Mesendoderm (in vitro differentiated cells): Measurements from ENCODE around the gene ALKBH4.
"Not testable (repeated sequence)": the region's sequence is repeated elsewhere in the genome, so short reads cannot be mapped to it uniquely, and the experiment has no call there.

ENCODE experiments used
- DNase-seq: peaks from one replicate; pipeline ENCODE4 v3.0.0; 2013
- H2AK5ac ChIP-seq: 2 replicates; pipeline ENCODE4 v1.6.1; 2013; ENCODE audit warnings: low read length, inconsistent platforms
- H2BK120ac ChIP-seq: 2 replicates; pipeline ENCODE4 v1.6.1; 2013; ENCODE audit warnings: low read depth, mild to moderate bottlenecking, low read length, moderate library complexity, mixed read lengths
- H2BK15ac ChIP-seq: replicated peaks from 2 replicates; pipeline ENCODE4 v1.6.1; 2013; ENCODE audit warnings: low read depth, mild to moderate bottlenecking, moderate library complexity
- H2BK5ac ChIP-seq: 2 replicates; pipeline ENCODE4 v1.6.1; 2013; ENCODE audit warnings: low read length, inconsistent platforms
- H3K18ac ChIP-seq: 2 replicates; pipeline ENCODE4 v1.6.1; 2013; ENCODE audit warnings: mild to moderate bottlenecking, low read length, mixed read lengths
- H3K23ac ChIP-seq: one replicate; pipeline ENCODE4 v1.6.1; 2013; ENCODE audit warnings: low read length
- H3K27ac ChIP-seq: 2 replicates; pipeline ENCODE4 v1.5.1; 2013; ENCODE audit warnings: low read depth, mild to moderate bottlenecking, inconsistent platforms, low read length, moderate library complexity
- H3K27me3 ChIP-seq: 2 replicates; pipeline ENCODE4 v1.6.1; 2013; ENCODE audit warnings: low read length, control low read depth, mild to moderate bottlenecking, inconsistent platforms; ENCODE audit not compliant: insufficient read depth, poor library complexity
- H3K36me3 ChIP-seq: 2 replicates; pipeline ENCODE4 v1.6.1; 2013; ENCODE audit warnings: low read length, inconsistent platforms; ENCODE audit not compliant: control insufficient read depth, insufficient read depth
- H3K4ac ChIP-seq: one replicate; pipeline ENCODE4 v1.6.1; 2013; ENCODE audit warnings: low read depth, mild to moderate bottlenecking, low read length, moderate library complexity
- H3K4me1 ChIP-seq: 2 replicates; pipeline ENCODE4 v1.6.1; 2013; ENCODE audit warnings: low read depth, low read length, inconsistent platforms; ENCODE audit not compliant: control insufficient read depth
- H3K4me2 ChIP-seq: 2 replicates; pipeline ENCODE4 v1.6.1; 2013; ENCODE audit warnings: low read length
- H3K4me3 ChIP-seq: 2 replicates; pipeline ENCODE4 v1.5.1; 2013; ENCODE audit warnings: mild to moderate bottlenecking, low read length
- H3K56ac ChIP-seq: one replicate; pipeline ENCODE4 v1.6.1; 2013; ENCODE audit warnings: low read length
- H3K79me1 ChIP-seq: 2 replicates; pipeline ENCODE4 v1.6.1; 2013; ENCODE audit warnings: low read length, inconsistent platforms
- H3K79me2 ChIP-seq: 2 replicates; pipeline ENCODE4 v1.6.1; 2013; ENCODE audit warnings: mild to moderate bottlenecking, low read length; ENCODE audit not compliant: control insufficient read depth, insufficient read depth
- H3K9ac ChIP-seq: 2 replicates; pipeline ENCODE4 v1.6.1; 2013; ENCODE audit warnings: low read length, inconsistent platforms
- H4K5ac ChIP-seq: one replicate; pipeline ENCODE4 v1.6.1; 2013; ENCODE audit warnings: low read length
- H4K8ac ChIP-seq: one replicate; pipeline ENCODE4 v1.6.1; 2013; ENCODE audit warnings: low read depth, mild to moderate bottlenecking, control low read depth, low read length, moderate library complexity
- WGBS: extraction: QIAGEN DNeasy Blood & Tissue Kit; methylation state at CpG from one replicate; pipeline ENCODE4 v1.1.7; 2013; ENCODE audit warnings: low lambda C conversion rate, missing lambda C conversion rate; ENCODE audit not compliant: insufficient coverage; ENCODE audit errors: extremely low coverage; 5-methylcytosine and 5-hydroxymethylcytosine counted together

ALKBH4 gene

DNA sequence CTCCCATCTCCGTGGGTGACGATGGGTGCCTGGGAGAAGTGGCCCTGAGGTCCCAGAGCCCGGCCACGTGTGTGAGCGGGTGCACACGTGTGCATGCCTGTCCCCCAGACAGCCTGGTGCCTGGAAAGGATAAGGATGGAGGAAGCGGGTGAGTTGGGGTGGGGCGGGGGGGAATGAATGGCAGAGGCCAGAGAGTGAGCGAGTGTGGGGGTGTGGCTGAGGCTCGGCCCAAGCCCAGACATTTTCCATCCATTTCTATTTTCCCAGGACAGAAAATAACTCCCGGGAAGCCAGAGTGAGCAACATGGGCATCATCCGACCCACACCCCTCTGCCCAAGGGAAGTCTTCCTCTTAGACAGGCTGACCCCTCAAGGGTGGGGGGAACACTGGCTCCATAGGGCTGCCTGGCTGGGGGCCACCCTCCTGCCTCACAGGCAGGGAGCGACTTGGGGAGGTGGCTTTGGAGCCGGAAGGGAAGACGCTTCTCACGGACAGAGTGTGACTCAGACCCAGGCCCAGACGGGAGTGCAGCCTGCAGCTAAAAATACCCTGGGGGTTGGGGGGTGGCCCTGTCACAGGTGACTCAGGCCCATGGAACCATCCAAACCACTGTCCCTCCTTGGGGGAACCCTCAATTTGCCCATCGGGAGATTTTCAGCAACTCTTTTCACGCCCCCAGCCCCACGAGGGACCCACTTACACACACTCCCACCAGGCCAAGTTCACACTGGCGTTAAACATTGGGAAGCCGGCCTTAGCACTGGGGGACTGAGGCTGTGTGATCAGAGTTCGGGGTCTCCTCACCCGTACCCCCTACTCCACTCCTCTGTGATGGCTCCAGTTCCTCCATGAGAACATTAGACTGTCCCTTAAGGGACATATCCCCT is 40.9 kb upstream of the ALKBH4 start:
- H3K27ac ChIP-seq, H3K79me2 ChIP-seq, H3K9ac ChIP-seq, H3K18ac ChIP-seq, H2BK120ac ChIP-seq, H2BK15ac ChIP-seq, H3K4me1 ChIP-seq, H3K79me1 ChIP-seq, H4K5ac ChIP-seq, H3K4ac ChIP-seq, H4K8ac ChIP-seq, H3K4me3 ChIP-seq, H3K36me3 ChIP-seq, H2BK5ac ChIP-seq, H3K27me3 ChIP-seq, H3K4me2 ChIP-seq, H2AK5ac ChIP-seq, DNase-seq, H3K56ac ChIP-seq, H3K23ac ChIP-seq: not testable (repeated sequence)
- no CpG with 5 or more reads among the region's 24 CpGs for WGBS

DNA sequence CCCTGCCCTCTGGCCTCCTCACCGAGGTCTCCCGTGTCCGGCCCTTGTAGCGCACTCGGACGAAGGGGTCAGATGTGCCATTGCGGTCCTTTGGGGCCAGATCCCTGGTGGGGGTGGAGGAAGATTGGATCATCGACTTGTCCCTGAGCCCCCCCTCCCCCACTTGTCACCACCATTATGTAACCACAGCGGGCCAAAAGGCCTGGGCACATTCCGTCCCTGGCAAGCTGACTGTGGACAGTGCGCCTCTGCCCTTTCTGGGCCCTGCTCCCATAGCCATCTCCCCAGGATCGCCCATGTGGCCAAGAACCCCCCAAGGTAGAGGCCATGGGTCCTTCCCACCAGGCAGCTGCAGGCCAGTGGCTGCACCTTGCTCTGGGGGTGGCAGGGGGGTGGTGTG is 38.5 kb upstream of the ALKBH4 start:
- not testable (repeated sequence) for H3K4me3 ChIP-seq, DNase-seq, H3K4ac ChIP-seq, H2AK5ac ChIP-seq, H3K27me3 ChIP-seq, H3K79me1 ChIP-seq, H2BK120ac ChIP-seq, H3K23ac ChIP-seq, H3K4me2 ChIP-seq, H2BK5ac ChIP-seq, H4K5ac ChIP-seq, H3K27ac ChIP-seq, H3K4me1 ChIP-seq, H3K36me3 ChIP-seq, H2BK15ac ChIP-seq, H3K79me2 ChIP-seq, H4K8ac ChIP-seq, H3K9ac ChIP-seq, H3K18ac ChIP-seq, H3K56ac ChIP-seq
- WGBS, result no CpG with 5 or more reads among the region's 12 CpGs

DNA sequence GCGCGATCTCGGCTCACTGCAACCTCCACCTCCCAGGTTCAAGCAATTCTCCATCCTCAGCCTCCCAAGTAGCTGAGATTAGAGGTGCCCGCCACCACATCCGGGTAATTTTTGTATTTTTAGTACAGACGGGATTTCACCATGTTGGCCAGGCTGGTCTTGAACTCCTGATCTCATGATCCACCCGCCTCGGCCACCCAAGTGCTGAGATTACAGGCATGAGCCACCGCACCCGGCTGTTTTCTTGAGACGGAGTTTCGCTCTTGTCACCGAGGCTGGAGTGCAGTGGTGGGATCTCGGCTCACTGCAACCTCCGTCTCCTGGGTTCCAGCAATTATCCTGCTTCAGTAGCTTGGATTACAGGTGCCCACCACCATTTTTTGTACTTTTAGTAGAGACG is 33.7 kb upstream of the ALKBH4 start:
- H3K4me2 ChIP-seq, H2BK120ac ChIP-seq, H3K4me1 ChIP-seq, H3K4ac ChIP-seq, H3K56ac ChIP-seq, H2BK15ac ChIP-seq, H3K27ac ChIP-seq, H3K27me3 ChIP-seq, H3K23ac ChIP-seq, H4K5ac ChIP-seq, H3K18ac ChIP-seq, H2BK5ac ChIP-seq, H4K8ac ChIP-seq, H3K79me2 ChIP-seq, DNase-seq, H3K36me3 ChIP-seq, H3K9ac ChIP-seq, H2AK5ac ChIP-seq, H3K79me1 ChIP-seq, H3K4me3 ChIP-seq: not testable (repeated sequence)
- WGBS, result no CpG with 5 or more reads among the region's 16 CpGs

DNA sequence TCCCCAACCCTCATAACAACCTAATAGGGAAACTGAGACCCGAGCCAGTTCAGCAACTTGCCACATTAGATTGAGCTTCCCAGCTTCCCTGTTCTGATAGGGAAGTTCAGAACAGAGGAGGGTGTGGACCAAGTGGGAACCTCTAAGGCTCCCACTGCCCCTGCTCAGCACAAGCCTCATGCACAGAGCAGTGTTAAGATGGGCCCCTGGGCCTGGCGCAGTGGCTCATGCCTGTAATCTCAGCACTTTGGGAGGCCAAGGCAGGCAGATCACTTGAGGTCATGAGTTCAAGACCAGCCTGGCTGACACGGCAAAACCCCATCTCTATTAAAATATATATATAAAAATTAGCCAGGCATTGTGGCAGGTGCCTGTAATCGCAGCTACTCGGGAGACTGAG is 32.6 kb upstream of the ALKBH4 start:
- DNase-seq, H3K4me2 ChIP-seq, H3K23ac ChIP-seq, H3K36me3 ChIP-seq, H3K18ac ChIP-seq, H3K4ac ChIP-seq, H3K27ac ChIP-seq, H3K4me1 ChIP-seq, H3K27me3 ChIP-seq, H2BK15ac ChIP-seq, H3K56ac ChIP-seq, H2BK120ac ChIP-seq, H3K79me2 ChIP-seq, H3K79me1 ChIP-seq, H4K5ac ChIP-seq, H4K8ac ChIP-seq, H2BK5ac ChIP-seq, H3K4me3 ChIP-seq, H2AK5ac ChIP-seq, H3K9ac ChIP-seq: not testable (repeated sequence)
- WGBS, result no CpG with 5 or more reads among the region's 5 CpGs

DNA sequence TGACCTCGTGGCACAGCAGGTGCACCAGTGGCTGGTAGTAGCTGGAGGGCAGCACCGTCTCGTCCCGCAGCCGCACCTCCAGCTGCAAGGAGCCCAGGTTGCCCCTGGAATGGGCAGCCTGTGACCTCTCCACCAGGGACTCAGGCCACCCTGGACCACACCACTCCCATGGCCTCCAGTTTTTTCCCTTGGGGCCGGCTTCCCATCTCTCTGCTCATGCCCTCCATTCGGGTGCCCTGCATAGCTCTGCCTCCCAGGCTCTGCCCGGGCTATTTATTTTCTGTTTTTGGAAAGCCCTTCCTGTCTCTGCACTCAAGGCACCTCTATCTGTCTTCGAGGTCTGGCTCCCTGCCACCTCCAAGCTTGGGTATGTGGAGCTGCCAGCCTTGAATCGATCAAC is 32.2 kb upstream of the ALKBH4 start:
- not testable (repeated sequence) for H4K5ac ChIP-seq, H3K9ac ChIP-seq, H3K27ac ChIP-seq, H3K79me1 ChIP-seq, H3K79me2 ChIP-seq, H3K4me1 ChIP-seq, H3K36me3 ChIP-seq, H3K18ac ChIP-seq, H2BK120ac ChIP-seq, DNase-seq, H3K4ac ChIP-seq, H3K23ac ChIP-seq, H3K56ac ChIP-seq, H3K4me2 ChIP-seq, H4K8ac ChIP-seq, H2AK5ac ChIP-seq, H2BK15ac ChIP-seq, H3K4me3 ChIP-seq, H3K27me3 ChIP-seq, H2BK5ac ChIP-seq
- WGBS, result no CpG with 5 or more reads among the region's 10 CpGs
